ENCODE results near the gene TSPAN17.

The TSPAN17 gene

DNA sequence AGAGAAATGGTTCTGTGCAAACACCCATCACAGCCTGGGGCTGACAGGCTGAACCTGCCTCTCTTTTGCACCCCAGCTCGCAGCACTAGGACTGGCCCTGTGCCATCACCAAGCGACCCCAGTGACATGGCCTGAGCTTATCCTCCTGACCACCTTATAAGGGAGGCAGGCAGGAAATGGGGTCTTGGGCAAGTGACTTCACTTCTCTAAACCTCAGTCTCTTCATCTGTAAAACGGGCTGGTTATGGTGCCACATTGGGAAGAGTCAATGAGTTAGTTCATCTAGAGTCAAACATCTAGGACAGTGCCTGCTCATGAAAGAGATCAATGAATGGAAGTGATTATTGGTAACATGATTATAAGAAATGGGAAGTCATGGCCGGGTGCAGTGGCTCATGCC, 23.1 kb upstream of the TSPAN17 start:
- DNase-seq, result no peak

GRCh38 chr5:176624938-176625337, 22.3 kb upstream of the TSPAN17 start:
- no peak for DNase-seq

DNA sequence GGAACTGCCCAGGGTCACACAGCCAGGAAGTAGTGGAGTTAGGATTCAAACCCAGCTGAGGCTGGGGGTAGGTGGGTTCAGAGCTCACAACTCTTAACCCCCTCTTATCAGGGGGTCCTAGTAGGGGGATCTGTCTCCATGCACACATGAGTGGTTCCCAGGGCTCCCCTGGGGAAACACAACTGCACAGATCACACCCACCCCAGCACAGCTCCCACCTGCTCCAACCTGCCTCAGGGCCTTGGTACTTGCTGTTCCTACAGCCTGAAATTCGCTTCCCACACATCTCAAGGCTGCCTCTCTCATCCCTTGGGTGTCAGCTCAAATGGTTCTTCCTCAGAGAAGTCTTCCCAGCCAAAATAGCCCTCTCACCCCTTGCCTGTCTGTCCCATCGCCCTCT, 21.8 kb upstream of the TSPAN17 start:
- DNase-seq, result no peak

GRCh38 chr5:176625966-176626875, 21.1 kb upstream of the TSPAN17 start:
- no peak for DNase-seq

DNA sequence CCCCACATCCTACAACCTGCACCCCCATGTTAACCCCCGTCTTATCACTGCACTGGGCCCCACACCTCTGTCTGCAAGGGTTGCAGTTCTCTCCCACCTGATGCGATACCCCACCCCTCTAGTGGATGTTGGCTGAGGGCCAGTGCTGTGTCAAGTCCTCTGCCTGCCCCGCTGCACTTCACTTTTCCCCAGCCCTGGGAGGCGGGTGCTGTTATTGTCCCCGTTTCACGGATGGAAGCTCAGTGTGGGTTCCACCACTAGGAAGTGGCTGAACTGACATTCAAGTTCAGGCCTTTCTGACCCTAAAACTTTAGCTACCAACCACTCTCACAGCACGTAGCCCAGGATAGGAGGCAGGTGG, 20.4 kb upstream of the TSPAN17 start:
- DNase-seq, result no peak

DNA sequence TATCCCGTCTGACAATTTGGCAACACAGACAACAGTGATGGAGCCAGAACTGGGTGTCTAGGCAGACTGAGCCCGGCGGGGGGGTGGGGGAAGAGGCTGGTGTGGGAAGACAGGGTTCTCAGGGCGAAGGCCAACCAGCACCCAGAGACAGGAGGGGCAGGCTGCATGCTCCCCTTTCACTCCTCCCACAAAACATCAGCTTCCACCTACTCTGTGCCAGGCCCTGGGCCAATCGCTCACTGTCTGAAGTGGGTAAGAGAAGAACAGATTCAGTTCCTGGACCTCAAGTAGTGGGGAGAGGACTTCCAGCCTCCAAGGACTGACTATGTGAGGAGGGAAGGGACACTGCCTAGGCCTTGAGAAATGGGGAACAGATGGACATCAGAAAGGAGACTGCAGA, 19.7 kb upstream of the TSPAN17 start:
- DNase-seq, result no peak

DNA sequence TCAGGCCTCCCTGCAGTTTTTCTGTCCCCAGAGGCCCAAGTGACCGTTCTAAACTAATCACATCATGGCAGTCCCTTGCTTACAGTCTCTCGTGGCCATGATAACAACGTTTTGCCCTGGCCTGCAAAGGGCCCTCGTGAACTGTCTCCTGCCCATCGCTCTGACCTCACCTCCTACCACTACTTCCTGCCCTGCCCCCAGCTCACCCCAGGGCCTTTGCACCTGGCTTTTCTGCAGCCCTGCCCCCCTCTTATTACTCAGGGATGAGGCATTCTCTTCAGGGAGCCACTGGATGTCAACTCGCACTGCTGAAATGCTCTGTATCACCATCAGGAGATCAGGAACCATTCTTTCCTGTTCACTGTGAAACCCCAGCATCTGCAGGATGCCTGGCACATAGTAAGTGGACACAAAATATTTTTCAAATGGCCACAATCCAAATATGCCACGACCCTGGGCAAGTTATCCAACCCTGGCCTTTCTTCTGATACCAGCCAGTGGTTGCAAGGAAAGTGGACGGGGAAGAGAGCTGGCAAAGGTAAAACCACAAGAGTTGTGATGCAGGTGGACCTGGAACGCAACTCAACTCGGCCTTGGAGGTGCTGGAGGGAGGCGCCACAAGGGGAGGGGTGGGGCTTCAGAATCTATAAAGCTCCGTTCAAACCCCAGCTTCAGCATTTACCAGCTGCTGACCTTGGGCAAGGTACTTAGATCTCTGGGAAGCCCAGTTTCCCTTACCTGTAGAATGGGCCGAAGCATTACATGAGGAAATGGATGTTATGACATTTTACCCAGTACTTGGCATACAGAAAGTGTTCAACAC, 18.7 kb upstream of the TSPAN17 start:
- no peak for DNase-seq

GRCh38 chr5:176629317-176629852, 17.9 kb upstream of the TSPAN17 start:
- no peak for DNase-seq

DNA sequence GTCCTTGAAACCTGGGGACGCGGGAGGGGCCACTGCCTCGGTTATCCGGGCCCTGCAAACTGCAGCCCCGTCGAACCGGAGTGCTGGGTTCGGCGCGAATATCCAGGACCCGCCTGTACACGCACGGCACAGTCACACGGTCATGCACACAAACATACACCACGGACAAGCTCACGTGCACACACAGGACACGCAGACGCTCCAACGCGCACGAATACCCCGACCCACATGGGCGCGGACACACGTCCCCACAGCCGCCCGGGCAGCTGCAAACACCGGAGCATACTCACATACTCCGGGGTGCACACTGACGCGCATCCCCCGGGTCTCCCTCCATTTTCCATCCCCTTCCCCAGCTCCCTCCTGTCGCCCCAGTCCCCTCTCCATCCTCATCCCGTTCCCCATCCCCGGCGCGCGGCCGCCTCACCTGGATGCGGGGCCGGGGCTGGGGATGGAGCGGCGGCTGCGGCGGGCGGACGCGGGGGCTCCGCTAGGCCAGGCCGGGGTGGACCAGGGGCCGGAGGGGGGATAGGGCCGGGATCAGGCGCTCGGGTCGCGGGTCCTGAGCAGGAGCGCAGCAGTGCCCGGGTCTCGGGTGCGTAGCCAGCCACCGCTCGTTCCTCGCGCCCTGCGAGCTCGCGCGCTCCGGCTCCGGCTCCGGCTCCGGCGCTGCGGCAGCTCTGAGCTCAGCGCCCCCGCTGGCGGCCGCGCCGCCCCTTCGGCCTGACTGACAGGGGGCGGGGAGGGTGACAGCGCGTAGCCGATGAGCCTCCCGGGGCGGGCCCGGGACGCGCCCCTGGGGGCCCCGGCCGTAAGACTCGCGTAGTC, 17.2 kb upstream of the TSPAN17 start, which contains the start of the genes EIF4E1B and SNCB:
TSS of gene EIF4E1B (plus strand) at position 823 of the 828 bp plus-strand sequence. CDS start 12,113 bp downstream, outside the sequence.
TSS of gene SNCB (minus strand) at position 682 of the 828 bp plus-strand sequence. CDS start 880 bp downstream, outside the sequence.
- DNase-seq, result no peak

- no peak for DNase-seq
These were observed 16.5 kb upstream of the TSPAN17 start for GRCh38 chr5:176630681-176631222.

DNA sequence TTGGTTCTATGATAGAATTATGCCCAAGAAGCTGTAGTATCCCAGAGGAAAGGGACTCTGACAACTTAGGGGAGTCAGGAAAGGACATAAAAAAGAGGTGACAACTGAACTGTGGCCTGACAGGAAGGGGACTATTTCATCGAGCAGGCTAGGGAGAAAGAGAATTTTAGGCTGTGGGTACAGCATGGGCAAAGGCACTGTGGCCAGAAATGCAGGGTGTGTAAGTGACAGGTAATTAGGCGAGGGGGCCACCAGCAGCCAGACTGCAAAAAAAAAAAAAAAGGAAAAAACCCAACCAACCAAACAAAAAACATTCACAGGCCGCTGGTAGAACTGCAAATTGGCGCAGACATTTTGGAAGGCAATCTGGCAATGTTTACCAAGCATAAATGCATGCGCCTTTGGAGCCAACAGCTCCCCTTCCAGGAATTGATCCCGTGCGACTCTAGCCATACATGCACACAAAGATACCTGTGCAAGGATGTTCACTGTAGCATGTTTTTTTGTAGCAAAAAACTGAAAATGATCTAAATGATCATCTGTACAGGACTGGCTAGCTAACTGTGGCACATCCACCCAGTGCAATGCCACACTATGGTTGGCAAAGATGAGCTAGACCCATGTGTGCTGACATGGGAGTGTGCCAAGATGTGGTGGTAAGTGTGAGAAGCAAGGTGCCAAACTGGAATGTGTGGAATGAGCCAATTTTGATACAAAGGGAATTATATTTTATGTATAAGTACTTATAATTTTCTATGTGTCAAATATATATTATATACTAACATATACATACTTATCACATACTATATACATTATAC, 15.7 kb upstream of the TSPAN17 start:
- DNase-seq, result no peak

- DNase-seq, result no peak
These were observed 14.5 kb upstream of the TSPAN17 start for GRCh38 chr5:176632745-176633144.

DNA sequence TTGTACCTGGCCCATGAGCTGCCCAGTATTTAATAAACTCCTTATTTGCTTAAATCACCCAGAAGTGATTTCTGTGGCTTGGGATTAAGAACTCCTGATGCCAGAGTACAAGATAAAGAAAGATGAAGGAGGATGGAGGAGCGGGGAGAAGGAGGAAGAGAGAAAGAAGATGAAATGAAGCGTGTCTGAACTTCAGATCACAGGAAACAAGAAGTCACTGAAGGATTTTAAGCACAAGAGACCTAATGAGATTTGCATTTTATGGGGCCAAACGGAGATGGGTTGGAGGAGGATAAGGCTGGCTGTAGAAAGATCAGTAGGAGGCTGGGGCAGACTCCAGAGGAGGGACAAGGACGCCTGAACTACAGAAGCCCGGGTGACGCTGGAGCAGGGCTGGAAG, 13.7 kb upstream of the TSPAN17 start:
- no peak for DNase-seq

GRCh38 chr5:176636426-176636825, 10.9 kb upstream of the TSPAN17 start:
- no peak for DNase-seq

- DNase-seq, result no peak
These were observed 9.7 kb upstream of the TSPAN17 start for GRCh38 chr5:176637556-176637955.

DNA sequence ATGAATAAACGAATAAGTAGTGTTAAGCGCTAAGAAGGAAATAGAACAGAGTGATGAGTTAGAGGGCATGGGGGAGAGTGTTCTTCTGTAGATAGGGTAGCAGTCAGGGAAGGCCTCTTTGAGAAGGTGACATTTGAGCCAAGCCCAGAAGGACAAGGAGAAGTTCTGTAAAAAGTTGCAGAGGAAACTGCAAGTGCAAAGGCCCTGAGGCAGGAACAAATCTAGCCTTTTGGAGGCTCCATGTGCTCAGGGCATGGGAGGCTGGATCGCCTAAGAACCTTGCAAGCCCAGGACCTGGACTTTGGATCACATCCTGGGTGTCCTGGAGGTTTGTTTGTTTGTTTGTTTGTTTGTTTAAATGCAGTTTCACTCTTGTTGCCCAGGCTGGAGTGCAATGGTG, 8.8 kb upstream of the TSPAN17 start:
- no peak for DNase-seq

GRCh38 chr5:176639208-176639607, 8.1 kb upstream of the TSPAN17 start:
- no peak for DNase-seq

- no peak for DNase-seq
These were observed 7.3 kb upstream of the TSPAN17 start for GRCh38 chr5:176639981-176640380.

DNA sequence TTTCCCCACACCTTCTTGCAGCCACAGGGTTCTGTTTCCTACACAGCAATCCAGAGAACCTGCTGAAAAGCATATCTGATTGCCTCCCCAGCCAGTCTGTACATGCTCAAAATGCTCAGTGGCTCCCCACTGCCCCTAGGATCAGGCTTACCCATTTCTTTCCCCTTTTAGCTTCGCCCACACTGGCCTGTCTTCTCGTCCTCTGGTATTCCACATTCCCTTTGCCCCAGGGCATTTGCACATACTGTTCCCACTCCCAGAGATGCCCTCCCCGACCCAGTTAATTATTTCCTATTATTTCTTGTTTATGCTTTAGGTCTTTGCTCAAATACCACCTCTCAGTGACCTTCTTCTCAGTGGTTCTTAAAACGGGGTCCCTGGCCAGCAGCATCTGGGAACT, 6.7 kb upstream of the TSPAN17 start:
- no peak for DNase-seq

DNA sequence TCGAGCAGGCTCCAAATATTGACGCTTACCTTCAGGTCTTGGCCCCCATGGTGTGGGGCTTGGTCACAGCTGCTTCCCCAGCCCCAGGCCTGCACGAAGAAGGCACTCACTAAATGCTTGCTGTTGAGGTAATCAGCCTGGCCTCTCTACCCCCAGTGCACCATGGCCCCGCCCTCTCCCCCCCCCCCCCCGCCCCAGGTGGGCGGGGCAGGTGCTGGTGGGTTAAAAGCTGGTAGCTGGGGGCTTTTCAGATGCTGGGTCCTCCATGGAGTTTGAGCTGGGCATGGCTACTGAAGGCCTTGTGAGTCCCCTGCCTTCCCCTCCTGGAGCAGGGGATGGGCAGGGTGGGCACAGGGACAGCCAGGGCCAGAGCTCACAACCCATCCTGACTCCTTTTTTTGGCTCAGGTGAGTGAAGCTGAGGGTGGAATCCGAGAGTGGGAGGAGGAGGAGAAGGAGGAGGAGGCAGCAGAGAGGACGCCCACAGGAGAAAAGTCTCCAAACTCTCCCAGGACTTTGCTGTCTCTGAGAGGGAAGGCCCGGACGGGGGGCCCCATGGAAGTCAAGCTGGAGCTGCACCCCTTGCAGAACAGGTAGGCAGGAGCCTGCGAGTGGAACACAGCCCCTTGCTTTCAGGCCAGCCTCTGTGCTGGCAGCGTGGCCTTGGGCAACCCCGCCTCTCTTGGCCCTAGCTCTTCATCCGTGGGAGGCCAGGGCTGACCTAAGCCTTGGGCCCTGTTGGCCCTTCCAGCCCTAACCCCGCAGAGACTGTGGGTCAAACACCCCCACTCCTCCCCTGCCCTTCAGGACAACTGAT, 4.4 kb upstream of the TSPAN17 start:
- no peak for DNase-seq

Measured in NCI-H1048 (cell line).